ENCODE data around the gene FLT4.
"Not testable (repeated sequence)": the region's sequence is repeated elsewhere in the genome, so short reads cannot be mapped to it uniquely, and the experiment has no call there.

FLT4 gene

GRCh38 chr5:180649297-180650039 lies at the start of gene FLT4:
Gene FLT4 (minus strand): TSS chr5:180649600. CDS start chr5:180649545, 55 bp downstream.
- no peak for DNase-seq

- no peak for DNase-seq
Observed at GRCh38 chr5:180699042-180699441, 49.6 kb upstream of the FLT4 start.

GRCh38 chr5:180696116-180696515 lies 46.7 kb upstream of the FLT4 start:
- DNase-seq = no peak

- DNase-seq = no peak
Observed at GRCh38 chr5:180692429-180692828, 43.0 kb upstream of the FLT4 start.

- DNase-seq = no peak
Observed at GRCh38 chr5:180691046-180691445, 41.6 kb upstream of the FLT4 start.

GRCh38 chr5:180690562-180690961 lies 41.2 kb upstream of the FLT4 start:
- no peak for DNase-seq

- DNase-seq = no peak
Observed at GRCh38 chr5:180689775-180690174, 40.4 kb upstream of the FLT4 start.

- DNase-seq = no peak
Observed at GRCh38 chr5:180689071-180689694, 39.8 kb upstream of the FLT4 start.

GRCh38 chr5:180688330-180689070 lies 39.1 kb upstream of the FLT4 start:
- DNase-seq = no peak

- DNase-seq = not testable (repeated sequence)
Observed at GRCh38 chr5:180686799-180687198, 37.4 kb upstream of the FLT4 start.

- no peak for DNase-seq
Observed at GRCh38 chr5:180684623-180685161, 35.3 kb upstream of the FLT4 start.

GRCh38 chr5:180683220-180683922 lies 34.0 kb upstream of the FLT4 start:
- no peak for DNase-seq

GRCh38 chr5:180682560-180682959 lies 33.2 kb upstream of the FLT4 start:
- no peak for DNase-seq

GRCh38 chr5:180682008-180682407 lies 32.6 kb upstream of the FLT4 start:
- DNase-seq = not testable (repeated sequence)

- DNase-seq = not testable (repeated sequence)
Observed at GRCh38 chr5:180678319-180678718, 28.9 kb upstream of the FLT4 start.

GRCh38 chr5:180675036-180675635 lies 25.7 kb upstream of the FLT4 start:
- no peak for DNase-seq

- DNase-seq = not testable (repeated sequence)
Observed at GRCh38 chr5:180674090-180674475, 24.7 kb upstream of the FLT4 start.

GRCh38 chr5:180673371-180674089 lies 24.1 kb upstream of the FLT4 start:
- DNase-seq = no peak

- not testable (repeated sequence) for DNase-seq
Observed at GRCh38 chr5:180671958-180672524, 22.6 kb upstream of the FLT4 start.

GRCh38 chr5:180670586-180671359 lies 21.4 kb upstream of the FLT4 start:
- peak in 1 of 2 donors; percentile 18 for DNase-seq

GRCh38 chr5:180670157-180670556 lies 20.8 kb upstream of the FLT4 start:
- DNase-seq = no peak

Data from bone marrow (tissue), 2 donors.